Stimulated activated naive CD8-positive, alpha-beta T cell treated with anti-CD3 and anti-CD28 coated beads, Interleukin-15, Interleukin-2, amounts not matched to agents 100 ng/mL and 50 ng/mL, for 24 hours (primary cell): ENCODE measurements around the gene ANKRD39.

ENCODE experiments used
- H3K27ac Mint-ChIP-seq: one replicate; pipeline ENCODE4 v1.8.0; 2021; ENCODE audit warnings: mild to moderate bottlenecking, mixed read lengths
- H3K27me3 Mint-ChIP-seq: one replicate; pipeline ENCODE4 v1.8.0; 2021; ENCODE audit warnings: mixed read lengths
- H3K36me3 Mint-ChIP-seq: one replicate; pipeline ENCODE4 v1.8.0; 2021; ENCODE audit warnings: low read depth, mixed read lengths
- H3K4me1 Mint-ChIP-seq: one replicate; pipeline ENCODE4 v1.8.0; 2021; ENCODE audit warnings: low read depth, mixed read lengths
- H3K4me3 Mint-ChIP-seq: one replicate; pipeline ENCODE4 v1.8.0; 2021; ENCODE audit warnings: mild to moderate bottlenecking, mixed read lengths
- H3K9me3 Mint-ChIP-seq: one replicate; pipeline ENCODE4 v1.8.0; 2021; ENCODE audit warnings: mixed read lengths

Gene ANKRD39

GRCh38 chr2:96857667-96858372 lies at the start of gene ANKRD39:
Gene ANKRD39, minus strand, starts transcription at chr2:96858016. Its CDS starts 29 bp downstream, at chr2:96857987.
- H3K36me3 Mint-ChIP-seq: peaks cover 23% of the 10 kb centered on the region
- H3K9me3 Mint-ChIP-seq: no peaks in the 10 kb centered on the region
- H3K27me3 Mint-ChIP-seq: no peaks in the 10 kb centered on the region
- peaks cover 44% of the 10 kb centered on the region for H3K4me1 Mint-ChIP-seq
- H3K4me3 Mint-ChIP-seq: peak within 1 kb of the TSS; percentile 79
- peak within 1 kb of the TSS; percentile 81 for H3K27ac Mint-ChIP-seq

GRCh38 chr2:96906729-96907114 lies 48.9 kb upstream of the ANKRD39 start:
- H3K4me3 Mint-ChIP-seq: no peak overlapping the region
- peaks cover 12% of the 10 kb centered on the region for H3K4me1 Mint-ChIP-seq
- H3K36me3 Mint-ChIP-seq: no peaks in the 10 kb centered on the region
- no peaks in the 10 kb centered on the region for H3K27me3 Mint-ChIP-seq
- no peaks in the 10 kb centered on the region for H3K9me3 Mint-ChIP-seq
- H3K27ac Mint-ChIP-seq: no peak overlapping the region

- no peaks in the 10 kb centered on the region for H3K36me3 Mint-ChIP-seq
- H3K27me3 Mint-ChIP-seq: no peaks in the 10 kb centered on the region
- no peak overlapping the region for H3K27ac Mint-ChIP-seq
- H3K4me1 Mint-ChIP-seq: peaks cover 8% of the 10 kb centered on the region
- H3K4me3 Mint-ChIP-seq: no peak overlapping the region
- H3K9me3 Mint-ChIP-seq: no peaks in the 10 kb centered on the region
Measured at GRCh38 chr2:96903815-96904214, 46.0 kb upstream of the ANKRD39 start.

GRCh38 chr2:96903318-96903717 lies 45.5 kb upstream of the ANKRD39 start:
- Mint-ChIP-seq H3K4me3 (no peak overlapping the region), H3K36me3 (no peaks in the 10 kb centered on the region), H3K9me3 (no peaks in the 10 kb centered on the region), H3K4me1 (peaks cover 12% of the 10 kb centered on the region), H3K27ac (no peak overlapping the region), H3K27me3 (no peaks in the 10 kb centered on the region)

- no peaks in the 10 kb centered on the region for H3K27me3 Mint-ChIP-seq
- no peak overlapping the region for H3K4me3 Mint-ChIP-seq
- peaks cover 32% of the 10 kb centered on the region for H3K4me1 Mint-ChIP-seq
- H3K36me3 Mint-ChIP-seq: no peaks in the 10 kb centered on the region
- H3K27ac Mint-ChIP-seq: no peak overlapping the region
- no peaks in the 10 kb centered on the region for H3K9me3 Mint-ChIP-seq
Measured at GRCh38 chr2:96900237-96900636, 42.4 kb upstream of the ANKRD39 start.

GRCh38 chr2:96899413-96899741 lies 41.6 kb upstream of the ANKRD39 start:
- Mint-ChIP-seq H3K27me3 (no peaks in the 10 kb centered on the region), H3K4me1 (peaks cover 37% of the 10 kb centered on the region), H3K4me3 (no peak overlapping the region), H3K36me3 (no peaks in the 10 kb centered on the region), H3K9me3 (no peaks in the 10 kb centered on the region), H3K27ac (no peak overlapping the region)

- no peaks in the 10 kb centered on the region for H3K27me3 Mint-ChIP-seq
- no peaks in the 10 kb centered on the region for H3K9me3 Mint-ChIP-seq
- no peak overlapping the region for H3K27ac Mint-ChIP-seq
- no peaks in the 10 kb centered on the region for H3K36me3 Mint-ChIP-seq
- H3K4me3 Mint-ChIP-seq: no peak overlapping the region
- H3K4me1 Mint-ChIP-seq: peaks cover 33% of the 10 kb centered on the region
Measured at GRCh38 chr2:96898641-96899412, 41.0 kb upstream of the ANKRD39 start.

- H3K36me3 Mint-ChIP-seq: no peaks in the 10 kb centered on the region
- H3K27ac Mint-ChIP-seq: no peak overlapping the region
- H3K9me3 Mint-ChIP-seq: no peaks in the 10 kb centered on the region
- H3K4me1 Mint-ChIP-seq: peaks cover 33% of the 10 kb centered on the region
- no peaks in the 10 kb centered on the region for H3K27me3 Mint-ChIP-seq
- no peak overlapping the region for H3K4me3 Mint-ChIP-seq
Measured at GRCh38 chr2:96898135-96898505, 40.3 kb upstream of the ANKRD39 start.

GRCh38 chr2:96897491-96898134 lies 39.8 kb upstream of the ANKRD39 start:
- no peaks in the 10 kb centered on the region for H3K27me3 Mint-ChIP-seq
- no peak overlapping the region for H3K27ac Mint-ChIP-seq
- no peaks in the 10 kb centered on the region for H3K36me3 Mint-ChIP-seq
- H3K4me1 Mint-ChIP-seq: peaks cover 34% of the 10 kb centered on the region
- no peak overlapping the region for H3K4me3 Mint-ChIP-seq
- no peaks in the 10 kb centered on the region for H3K9me3 Mint-ChIP-seq

GRCh38 chr2:96895746-96896651 lies 38.2 kb upstream of the ANKRD39 start:
- Mint-ChIP-seq H3K9me3 (no peaks in the 10 kb centered on the region), H3K27ac (no peak overlapping the region), H3K4me1 (peaks cover 50% of the 10 kb centered on the region), H3K27me3 (no peaks in the 10 kb centered on the region), H3K4me3 (no peak overlapping the region), H3K36me3 (no peaks in the 10 kb centered on the region)

- no peaks in the 10 kb centered on the region for H3K27me3 Mint-ChIP-seq
Measured at GRCh38 chr2:96895032-96895745, 37.4 kb upstream of the ANKRD39 start.

GRCh38 chr2:96894151-96894531 lies 36.3 kb upstream of the ANKRD39 start:
- Mint-ChIP-seq H3K27ac (no peak overlapping the region), H3K4me1 (peaks cover 50% of the 10 kb centered on the region), H3K27me3 (no peaks in the 10 kb centered on the region), H3K4me3 (no peak overlapping the region), H3K9me3 (no peaks in the 10 kb centered on the region), H3K36me3 (no peaks in the 10 kb centered on the region)

More at GRCh38 chr2:96895032-96895745, 37.4 kb upstream of the ANKRD39 start:
- peaks cover 50% of the 10 kb centered on the region for H3K4me1 Mint-ChIP-seq
- H3K36me3 Mint-ChIP-seq: no peaks in the 10 kb centered on the region
- H3K4me3 Mint-ChIP-seq: no peak overlapping the region
- peak overlapping the region; percentile 9 for H3K27ac Mint-ChIP-seq
- H3K9me3 Mint-ChIP-seq: no peaks in the 10 kb centered on the region

- H3K27ac Mint-ChIP-seq: no peak overlapping the region
- no peaks in the 10 kb centered on the region for H3K9me3 Mint-ChIP-seq
- H3K27me3 Mint-ChIP-seq: no peaks in the 10 kb centered on the region
- no peak overlapping the region for H3K4me3 Mint-ChIP-seq
- no peaks in the 10 kb centered on the region for H3K36me3 Mint-ChIP-seq
- H3K4me1 Mint-ChIP-seq: peaks cover 44% of the 10 kb centered on the region
Measured at GRCh38 chr2:96893289-96894150, 35.7 kb upstream of the ANKRD39 start.
